SK-N-SH treated with all-trans-retinoic acid at 6 μM for 48 hours (cell line): ENCODE results near the gene DKK2.

Source experiments
- BACH2 ChIP-seq: fragments of 250-450 bp; sonication (Bioruptor Pico); IDR thresholded peaks from 2 replicates; pipeline ENCODE4 v1.9.0; 2021; ENCODE audit warnings: mild to moderate bottlenecking, borderline replicate concordance
- CSDC2 ChIP-seq: fragments of 250-450 bp; sonication (Bioruptor Pico); IDR thresholded peaks from 2 replicates; pipeline ENCODE4 v1.5.0; 2020; ENCODE audit warnings: mild to moderate bottlenecking, moderate library complexity
- RARB ChIP-seq: fragments of 250-450 bp; sonication (Bioruptor Pico); IDR thresholded peaks from 2 replicates; pipeline ENCODE4 v1.8.0; 2021; ENCODE audit warnings: mild to moderate bottlenecking, moderate library complexity
- TCF4 ChIP-seq: fragments of 250-450 bp; sonication (Bioruptor Pico); IDR thresholded peaks from 2 replicates; pipeline ENCODE4 v1.8.0; 2021; ENCODE audit warnings: mild to moderate bottlenecking, moderate library complexity, borderline replicate concordance
- ZC3H10 ChIP-seq: fragments of 250-450 bp; sonication (Bioruptor Pico); IDR thresholded peaks from 2 replicates; pipeline ENCODE4 v1.5.1; 2021; ENCODE audit warnings: mild to moderate bottlenecking, moderate library complexity
- ZNF70 ChIP-seq: fragments of 450-650 bp; formaldehyde crosslinking; IDR thresholded peaks from 2 replicates; pipeline ENCODE4 v1.5.0; 2020; ENCODE audit warnings: mild to moderate bottlenecking, moderate library complexity
- TF ChIP-seq, protein P1 (sequence below): fragments of 250-450 bp; sonication (Bioruptor Pico); IDR thresholded peaks from 2 replicates; pipeline ENCODE4 v1.5.1; 2020; ENCODE audit warnings: low read depth, mild to moderate bottlenecking, moderate library complexity
- TF ChIP-seq, protein P2 (sequence below): fragments of 250-450 bp; sonication (Bioruptor Pico); IDR thresholded peaks from 2 replicates; pipeline ENCODE4 v1.8.0; 2020; ENCODE audit warnings: mild to moderate bottlenecking, moderate library complexity, borderline replicate concordance
- TF ChIP-seq, protein P3 (sequence below): fragments of 250-450 bp; sonication (Bioruptor Pico); IDR thresholded peaks from 2 replicates; pipeline ENCODE4 v1.8.0; 2021; ENCODE audit warnings: low read depth, mild to moderate bottlenecking, moderate library complexity, borderline replicate concordance

DNA sequence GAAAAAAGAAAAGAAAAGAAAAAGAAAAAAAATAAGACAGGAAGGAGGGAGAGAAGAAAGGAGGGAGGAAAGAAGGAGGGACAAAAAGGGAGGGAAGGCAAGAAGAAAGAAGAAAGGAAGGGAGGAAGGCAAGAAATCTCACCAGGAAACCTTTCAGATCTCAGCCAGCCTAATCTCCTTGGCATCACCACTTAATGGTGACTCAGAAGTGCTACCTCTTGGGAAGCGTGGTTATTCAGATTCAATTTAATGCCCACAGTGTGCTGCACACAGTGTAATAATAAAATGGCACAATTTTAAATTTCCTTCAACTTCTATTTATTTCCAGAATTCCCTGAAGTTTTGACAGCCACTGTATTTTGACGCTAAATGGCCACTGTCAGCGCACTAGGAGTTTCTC is 50.3 kb downstream of the DKK2 start:
- TF ChIP-seq TCF4 (no peak), ZNF70 (CRISPR knock-in tag) (no peak), ZC3H10 (CRISPR knock-in tag) (no peak), BACH2 (no peak), RARB (no peak), CSDC2 (CRISPR knock-in tag) (no peak)
- TF ChIP-seq, protein P1, sequence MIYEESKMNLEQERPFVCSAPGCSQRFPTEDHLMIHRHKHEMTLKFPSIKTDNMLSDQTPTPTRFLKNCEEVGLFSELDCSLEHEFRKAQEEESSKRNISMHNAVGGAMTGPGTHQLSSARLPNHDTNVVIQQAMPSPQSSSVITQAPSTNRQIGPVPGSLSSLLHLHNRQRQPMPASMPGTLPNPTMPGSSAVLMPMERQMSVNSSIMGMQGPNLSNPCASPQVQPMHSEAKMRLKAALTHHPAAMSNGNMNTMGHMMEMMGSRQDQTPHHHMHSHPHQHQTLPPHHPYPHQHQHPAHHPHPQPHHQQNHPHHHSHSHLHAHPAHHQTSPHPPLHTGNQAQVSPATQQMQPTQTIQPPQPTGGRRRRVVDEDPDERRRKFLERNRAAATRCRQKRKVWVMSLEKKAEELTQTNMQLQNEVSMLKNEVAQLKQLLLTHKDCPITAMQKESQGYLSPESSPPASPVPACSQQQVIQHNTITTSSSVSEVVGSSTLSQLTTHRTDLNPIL, result no peak
- TF ChIP-seq, protein P2, sequence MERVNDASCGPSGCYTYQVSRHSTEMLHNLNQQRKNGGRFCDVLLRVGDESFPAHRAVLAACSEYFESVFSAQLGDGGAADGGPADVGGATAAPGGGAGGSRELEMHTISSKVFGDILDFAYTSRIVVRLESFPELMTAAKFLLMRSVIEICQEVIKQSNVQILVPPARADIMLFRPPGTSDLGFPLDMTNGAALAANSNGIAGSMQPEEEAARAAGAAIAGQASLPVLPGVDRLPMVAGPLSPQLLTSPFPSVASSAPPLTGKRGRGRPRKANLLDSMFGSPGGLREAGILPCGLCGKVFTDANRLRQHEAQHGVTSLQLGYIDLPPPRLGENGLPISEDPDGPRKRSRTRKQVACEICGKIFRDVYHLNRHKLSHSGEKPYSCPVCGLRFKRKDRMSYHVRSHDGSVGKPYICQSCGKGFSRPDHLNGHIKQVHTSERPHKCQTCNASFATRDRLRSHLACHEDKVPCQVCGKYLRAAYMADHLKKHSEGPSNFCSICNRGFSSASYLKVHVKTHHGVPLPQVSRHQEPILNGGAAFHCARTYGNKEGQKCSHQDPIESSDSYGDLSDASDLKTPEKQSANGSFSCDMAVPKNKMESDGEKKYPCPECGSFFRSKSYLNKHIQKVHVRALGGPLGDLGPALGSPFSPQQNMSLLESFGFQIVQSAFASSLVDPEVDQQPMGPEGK (CRISPR knock-in tag), result no peak
- TF ChIP-seq, protein P3, sequence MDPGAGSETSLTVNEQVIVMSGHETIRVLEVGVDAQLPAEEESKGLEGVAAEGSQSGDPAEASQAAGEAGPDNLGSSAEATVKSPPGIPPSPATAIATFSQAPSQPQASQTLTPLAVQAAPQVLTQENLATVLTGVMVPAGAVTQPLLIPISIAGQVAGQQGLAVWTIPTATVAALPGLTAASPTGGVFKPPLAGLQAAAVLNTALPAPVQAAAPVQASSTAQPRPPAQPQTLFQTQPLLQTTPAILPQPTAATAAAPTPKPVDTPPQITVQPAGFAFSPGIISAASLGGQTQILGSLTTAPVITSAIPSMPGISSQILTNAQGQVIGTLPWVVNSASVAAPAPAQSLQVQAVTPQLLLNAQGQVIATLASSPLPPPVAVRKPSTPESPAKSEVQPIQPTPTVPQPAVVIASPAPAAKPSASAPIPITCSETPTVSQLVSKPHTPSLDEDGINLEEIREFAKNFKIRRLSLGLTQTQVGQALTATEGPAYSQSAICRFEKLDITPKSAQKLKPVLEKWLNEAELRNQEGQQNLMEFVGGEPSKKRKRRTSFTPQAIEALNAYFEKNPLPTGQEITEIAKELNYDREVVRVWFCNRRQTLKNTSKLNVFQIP (CRISPR knock-in tag), result no peak
